ENCODE results near the gene SLC8A1. TPM values are rescaled to one million over a fixed set of nuclear protein-coding genes. Genes with fewer than 3 reads are reported as not detected.

Gene SLC8A1
- total RNA-seq, 1 experiment from 2014 or later, result 1.7 TPM

DNA sequence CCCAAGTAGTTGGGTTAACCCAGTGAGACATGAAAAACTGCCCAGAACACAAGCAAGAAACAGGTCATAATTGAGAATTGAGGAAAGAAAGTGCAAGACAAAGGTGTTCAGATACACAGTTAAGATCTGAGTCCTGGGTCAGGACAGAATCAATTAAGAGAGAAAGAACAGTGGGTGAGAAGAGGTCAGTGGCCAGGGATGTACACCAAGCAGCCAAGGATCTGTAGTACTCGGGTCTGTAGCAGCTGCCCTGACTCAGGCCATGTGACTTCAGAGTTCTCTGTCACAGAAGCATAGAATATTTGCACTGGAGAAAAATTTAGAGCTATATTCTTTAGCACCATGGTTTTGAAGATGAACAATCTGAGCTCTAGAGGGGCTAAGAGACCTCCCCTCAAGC lies 141.6 kb downstream of the SLC8A1 start:
- H2BK5ac ChIP-seq (ENCODE audit: insufficient read length, low read length), result no peak overlapping the region
- no peak overlapping the region for H4K8ac ChIP-seq (replicated peaks; ENCODE audit: insufficient read length, low read depth, low read length)
- H3K36me3 Mint-ChIP-seq (ENCODE audit: insufficient read depth in 1 of 3, low read depth in 3 of 3), result peaks cover 2 to 10% (median 2%) of the 10 kb centered on the region in 3 experiments; a peak in 4 of 7 replicates
- no peak overlapping the region for H4K5ac ChIP-seq (ENCODE audit: insufficient read length, low read depth, low read length)
- no peak overlapping the region for H4K91ac ChIP-seq (ENCODE audit: insufficient read length, low read depth, low read length)
- H3K18ac ChIP-seq (ENCODE audit: insufficient read length, low read depth, low read length), result no peak overlapping the region
- H3K4ac ChIP-seq (ENCODE audit: low read depth, low read length), result no peak overlapping the region
- H2AK5ac ChIP-seq (ENCODE audit: insufficient read length, low read length), result no peak overlapping the region
- no peak overlapping the region for H3K56ac ChIP-seq (ENCODE audit: insufficient read length, low read depth, low read length)
- no peaks in the 10 kb centered on the region for H4K20me1 ChIP-seq (ENCODE audit: control insufficient read depth, insufficient read depth, insufficient read length)
- no CpG with 5 or more reads among the region's 1 CpG for WGBS (ENCODE audit: extremely low coverage, insufficient read length, low lambda C conversion rate)
- H2BK12ac ChIP-seq (ENCODE audit: insufficient read length, low read depth, low read length), result no peak overlapping the region
- no peak for DNase-seq
- H3K27me3 ChIP-seq (ENCODE audit: insufficient read depth, low read length), result no peaks in the 10 kb centered on the region
- no peaks in the 10 kb centered on the region for H3K23me2 ChIP-seq (ENCODE audit: insufficient read length, low read depth, low read length, poor library complexity, severe bottlenecking)
- H3K4me1 Mint-ChIP-seq, result no peaks in the 10 kb centered on the region
- H3K79me2 ChIP-seq (ENCODE audit: insufficient read depth, low read length), result no peaks in the 10 kb centered on the region
- H3K23ac ChIP-seq (ENCODE audit: insufficient read length, low read depth, low read length), result no peak overlapping the region
- no peak overlapping the region for H2AFZ ChIP-seq (ENCODE audit: low read length)
- no peak overlapping the region for H3T11ph ChIP-seq (ENCODE audit: low read length)
- H3K27me3 Mint-ChIP-seq (ENCODE audit: low read depth), result no peaks in the 10 kb centered on the region
- H3K27ac ChIP-seq (ENCODE audit: insufficient read length, low read depth, low read length), result no peak overlapping the region
- no peaks in the 10 kb centered on the region for H3K4me1 ChIP-seq (ENCODE audit: insufficient read depth, low read length)
- no peak overlapping the region for H3K4me3 Mint-ChIP-seq
- peaks cover 8 to 15% of the 10 kb centered on the region in 2 experiments; a peak in 3 of 5 replicates for H3K9me3 Mint-ChIP-seq
- no peak overlapping the region for H2BK15ac ChIP-seq (ENCODE audit: low read depth, low read length)
- no peaks in the 10 kb centered on the region for H3K9me3 ChIP-seq (ENCODE audit: control insufficient read depth, low read depth, low read length)
- no peak overlapping the region for H2BK20ac ChIP-seq (ENCODE audit: low read depth, low read length, poor library complexity, severe bottlenecking)
- H3K4me2 ChIP-seq (ENCODE audit: insufficient read depth, insufficient read length, low read length), result no peak overlapping the region
- H3K9ac ChIP-seq (ENCODE audit: extremely low read depth, insufficient read length, low read length), result no peak overlapping the region
- no peaks in the 10 kb centered on the region for H3K79me1 ChIP-seq (ENCODE audit: insufficient read depth, low read depth, low read length, poor library complexity, severe bottlenecking)
- H3K27ac Mint-ChIP-seq, result no peak overlapping the region
- TF ChIP-seq, protein P1, sequence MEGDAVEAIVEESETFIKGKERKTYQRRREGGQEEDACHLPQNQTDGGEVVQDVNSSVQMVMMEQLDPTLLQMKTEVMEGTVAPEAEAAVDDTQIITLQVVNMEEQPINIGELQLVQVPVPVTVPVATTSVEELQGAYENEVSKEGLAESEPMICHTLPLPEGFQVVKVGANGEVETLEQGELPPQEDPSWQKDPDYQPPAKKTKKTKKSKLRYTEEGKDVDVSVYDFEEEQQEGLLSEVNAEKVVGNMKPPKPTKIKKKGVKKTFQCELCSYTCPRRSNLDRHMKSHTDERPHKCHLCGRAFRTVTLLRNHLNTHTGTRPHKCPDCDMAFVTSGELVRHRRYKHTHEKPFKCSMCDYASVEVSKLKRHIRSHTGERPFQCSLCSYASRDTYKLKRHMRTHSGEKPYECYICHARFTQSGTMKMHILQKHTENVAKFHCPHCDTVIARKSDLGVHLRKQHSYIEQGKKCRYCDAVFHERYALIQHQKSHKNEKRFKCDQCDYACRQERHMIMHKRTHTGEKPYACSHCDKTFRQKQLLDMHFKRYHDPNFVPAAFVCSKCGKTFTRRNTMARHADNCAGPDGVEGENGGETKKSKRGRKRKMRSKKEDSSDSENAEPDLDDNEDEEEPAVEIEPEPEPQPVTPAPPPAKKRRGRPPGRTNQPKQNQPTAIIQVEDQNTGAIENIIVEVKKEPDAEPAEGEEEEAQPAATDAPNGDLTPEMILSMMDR (conservative IDR thresholded peaks at IDR 0.05), result no peak
- H3K14ac ChIP-seq (ENCODE audit: insufficient read depth, low read length), result no peak overlapping the region
- H2BK120ac ChIP-seq (ENCODE audit: low read depth, low read length, poor library complexity, severe bottlenecking), result no peak overlapping the region

Measured in H9 (cell line).